Testis (tissue), 2 donors: Measurements from ENCODE around the gene CYP1A1.

ENCODE experiments used
- CTCF ChIP-seq, 3 experiments: fragments of 450-650 bp in 2 of 3; fragments of 200-600 bp in 1 of 3; sonication (generic) in 1 of 3; IDR thresholded peaks; one replicate each; pipeline ENCODE4 v1.5.1; 2016 to 2019; ENCODE audit warnings: antibody characterized with exemption in 3 of 3, mild to moderate bottlenecking in 2 of 3, moderate library complexity in 1 of 3
- POLR2A ChIP-seq: fragments of 450-650 bp; IDR thresholded peaks from one replicate; pipeline ENCODE4 v1.6.1; 2017; ENCODE audit warnings: antibody characterized with exemption, mild to moderate bottlenecking, moderate library complexity

- no peak for TF ChIP-seq CTCF (IDR thresholded peaks at IDR 0.05)
- TF ChIP-seq POLR2A, result no peak
These were observed 27.2 kb upstream of the CYP1A1 start for GRCh38 chr15:74752531-74752930.
